Measurements from ENCODE around the gene FXR1.
"Not testable (repeated sequence)": the region's sequence is repeated elsewhere in the genome, so short reads cannot be mapped to it uniquely, and the experiment has no call there.

Gene FXR1
- 130 to 158 (median 145) reads per million in 3 donors for total RNA-seq

DNA sequence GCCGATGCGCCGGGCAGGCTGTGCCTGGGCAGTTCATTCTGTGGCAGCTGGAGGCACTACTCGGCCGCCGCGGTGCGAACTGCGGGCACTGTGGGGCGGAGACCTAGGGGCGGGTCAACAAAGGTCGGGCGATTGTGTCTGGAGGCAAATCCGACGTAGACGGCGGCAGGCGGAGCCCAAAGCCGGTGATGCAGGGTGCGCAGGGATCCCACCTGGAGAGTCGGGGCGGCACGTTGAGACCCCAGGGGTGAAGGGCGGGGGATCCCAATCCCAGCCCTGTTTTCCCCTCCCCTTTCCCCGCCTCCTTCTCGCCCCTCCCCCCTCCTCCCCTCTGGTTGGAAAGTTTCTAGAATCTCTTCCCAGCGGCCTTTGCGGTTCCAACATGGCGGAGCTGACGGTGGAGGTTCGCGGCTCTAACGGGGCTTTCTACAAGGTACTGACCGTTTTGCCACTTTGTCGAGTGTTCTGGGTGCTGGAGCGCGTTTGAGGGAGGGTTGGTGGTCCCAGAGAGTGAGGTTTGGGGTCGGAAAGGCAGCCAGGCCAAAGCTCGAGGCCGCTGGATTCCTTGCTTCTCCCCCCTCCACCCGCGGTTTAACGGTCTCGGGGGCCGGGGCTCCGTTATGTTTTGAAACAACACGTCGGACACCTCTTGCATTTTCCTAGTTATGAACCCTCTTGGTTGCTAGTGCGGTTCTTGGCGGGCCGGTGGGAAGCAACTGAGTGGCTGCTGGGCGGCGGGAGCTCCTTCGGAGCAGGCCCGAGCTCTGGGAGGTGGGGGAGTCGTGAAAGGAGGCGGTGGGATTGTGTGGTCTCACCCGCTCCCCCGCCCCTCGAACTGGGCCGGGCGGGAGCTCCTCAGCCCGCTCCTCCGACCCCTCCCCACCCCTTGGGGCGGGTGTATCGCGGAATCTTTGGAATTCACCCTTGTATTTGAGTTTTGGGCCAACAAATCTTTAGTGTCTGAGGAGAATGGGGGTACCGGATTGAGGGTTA lies at the start of gene FXR1:
Gene FXR1 (plus strand): TSS at position 367 of the 993 bp plus-strand sequence. CDS start 16 bp downstream, at position 383.
- Histone ChIP-seq H3K27ac (ENCODE audit: insufficient read depth, low read length, poor library complexity, severe bottlenecking) (peak within 1 kb of the TSS; percentile 94), H3K4me3 (ENCODE audit: insufficient read depth, low read depth, low read length, poor library complexity, severe bottlenecking) (peak within 1 kb of the TSS; percentile 90), H3K27me3 (replicated peaks; ENCODE audit: control insufficient read depth, insufficient read depth, low read length, poor library complexity, severe bottlenecking) (no peaks in the 10 kb centered on the region), H3K9me3 (ENCODE audit: control insufficient read depth, low read length) (no peaks in the 10 kb centered on the region), H3K36me3 (ENCODE audit: control insufficient read depth, insufficient read depth, low read length) (no peaks in the 10 kb centered on the region), H3K4me1 (ENCODE audit: control insufficient read depth, insufficient read depth, low read length, poor library complexity, severe bottlenecking) (peaks cover 18% of the 10 kb centered on the region)
- peak; percentile 81 to 83 (median 82) for DNase-seq

- H3K27ac ChIP-seq (ENCODE audit: insufficient read depth, low read length, poor library complexity, severe bottlenecking) = no peak overlapping the region
Observed at GRCh38 chr3:180870008-180870699, 42.3 kb upstream of the FXR1 start.

DNA sequence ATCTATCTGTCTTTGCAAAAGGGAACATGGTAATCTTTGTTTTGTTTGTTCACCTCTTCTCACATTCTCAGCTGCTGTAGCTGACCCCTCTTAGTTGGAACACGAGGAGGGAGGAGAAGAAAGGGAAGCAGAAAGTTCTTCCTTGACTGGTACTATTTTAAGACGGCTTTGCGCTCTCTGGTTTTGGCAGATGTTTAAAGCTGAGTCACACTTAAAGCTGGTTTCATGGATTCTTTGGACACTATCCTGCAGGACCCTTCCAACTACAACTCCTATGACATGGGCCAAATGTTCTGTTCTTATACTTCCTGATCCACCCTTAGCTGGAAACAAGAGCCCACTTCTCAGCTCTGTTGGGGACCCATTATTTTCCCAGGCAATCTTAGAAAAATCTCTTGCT lies 40.6 kb upstream of the FXR1 start:
- DNase-seq = no peak
- H3K36me3 ChIP-seq (ENCODE audit: control insufficient read depth, insufficient read depth, low read length) = no peaks in the 10 kb centered on the region

More at GRCh38 chr3:180870008-180870699, 42.3 kb upstream of the FXR1 start:
- no peaks in the 10 kb centered on the region for H3K36me3 ChIP-seq (ENCODE audit: control insufficient read depth, insufficient read depth, low read length)
- H3K9me3 ChIP-seq (ENCODE audit: control insufficient read depth, low read length) = no peaks in the 10 kb centered on the region
- DNase-seq = no peak
- H3K27me3 ChIP-seq (replicated peaks; ENCODE audit: control insufficient read depth, insufficient read depth, low read length, poor library complexity, severe bottlenecking) = no peaks in the 10 kb centered on the region
- no peak overlapping the region for H3K4me3 ChIP-seq (ENCODE audit: insufficient read depth, low read depth, low read length, poor library complexity, severe bottlenecking)
- H3K4me1 ChIP-seq (ENCODE audit: control insufficient read depth, insufficient read depth, low read length, poor library complexity, severe bottlenecking) = no peaks in the 10 kb centered on the region

DNA sequence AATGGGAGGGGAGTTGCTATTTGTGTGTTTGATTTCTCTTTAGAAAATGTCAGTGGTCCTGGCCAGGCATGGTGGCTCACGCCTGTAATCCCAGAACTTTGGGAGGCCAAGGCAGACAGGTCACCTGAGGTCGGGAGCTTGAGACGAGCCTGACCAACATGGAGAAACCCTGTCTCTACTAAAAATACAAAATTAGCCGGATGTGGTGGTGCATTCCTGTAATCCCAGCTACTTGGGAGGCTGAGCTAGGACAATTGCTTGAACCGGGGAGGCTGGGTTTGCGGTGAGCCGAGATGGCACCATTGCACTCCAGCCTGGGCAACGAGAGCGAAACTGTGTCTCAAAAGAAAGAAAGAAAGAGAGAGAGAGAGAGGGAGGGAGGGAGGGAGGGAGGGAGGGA lies 40.0 kb upstream of the FXR1 start:
- H3K4me1 ChIP-seq (ENCODE audit: control insufficient read depth, insufficient read depth, low read length, poor library complexity, severe bottlenecking); H3K27me3 ChIP-seq (replicated peaks; ENCODE audit: control insufficient read depth, insufficient read depth, low read length, poor library complexity, severe bottlenecking); H3K36me3 ChIP-seq (ENCODE audit: control insufficient read depth, insufficient read depth, low read length); H3K4me3 ChIP-seq (ENCODE audit: insufficient read depth, low read depth, low read length, poor library complexity, severe bottlenecking); DNase-seq; H3K9me3 ChIP-seq (ENCODE audit: control insufficient read depth, low read length); H3K27ac ChIP-seq (ENCODE audit: insufficient read depth, low read length, poor library complexity, severe bottlenecking): not testable (repeated sequence)

More for the DNA sequence above, 40.6 kb upstream of the FXR1 start:
- no peaks in the 10 kb centered on the region for H3K4me1 ChIP-seq (ENCODE audit: control insufficient read depth, insufficient read depth, low read length, poor library complexity, severe bottlenecking)
- no peak overlapping the region for H3K27ac ChIP-seq (ENCODE audit: insufficient read depth, low read length, poor library complexity, severe bottlenecking)
- H3K9me3 ChIP-seq (ENCODE audit: control insufficient read depth, low read length) = no peaks in the 10 kb centered on the region
- H3K27me3 ChIP-seq (replicated peaks; ENCODE audit: control insufficient read depth, insufficient read depth, low read length, poor library complexity, severe bottlenecking) = no peaks in the 10 kb centered on the region
- no peak overlapping the region for H3K4me3 ChIP-seq (ENCODE audit: insufficient read depth, low read depth, low read length, poor library complexity, severe bottlenecking)

DNA sequence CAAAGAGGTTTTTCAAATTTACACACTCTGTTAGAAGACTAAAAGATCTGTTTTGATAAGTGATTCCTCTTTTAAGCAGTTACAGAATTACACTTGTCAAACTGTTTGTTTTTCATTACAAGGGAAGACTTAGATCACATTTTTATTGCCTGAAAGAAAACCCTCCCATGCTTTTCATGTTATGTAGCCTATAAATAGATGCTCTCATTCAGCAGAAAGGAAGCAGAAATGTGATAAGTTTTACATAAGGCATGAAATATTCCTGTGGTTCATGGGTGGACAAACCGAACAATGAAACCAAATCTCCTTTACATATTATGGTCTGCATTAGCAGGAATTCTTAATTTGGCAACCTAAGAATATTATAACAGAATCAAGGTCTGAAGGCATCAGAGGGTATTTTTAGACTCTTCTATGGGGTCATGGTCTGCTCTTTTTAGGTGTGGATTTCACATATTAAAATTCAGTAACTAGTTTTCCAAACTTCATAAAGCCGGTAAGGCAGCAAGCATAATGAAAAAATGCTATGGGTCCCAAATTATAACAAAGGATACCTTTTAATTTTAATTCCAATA lies 37.3 kb upstream of the FXR1 start:
- no peak overlapping the region for H3K27ac ChIP-seq (ENCODE audit: insufficient read depth, low read length, poor library complexity, severe bottlenecking)
- H3K4me1 ChIP-seq (ENCODE audit: control insufficient read depth, insufficient read depth, low read length, poor library complexity, severe bottlenecking) = no peaks in the 10 kb centered on the region
- no peak overlapping the region for H3K4me3 ChIP-seq (ENCODE audit: insufficient read depth, low read depth, low read length, poor library complexity, severe bottlenecking)
- H3K9me3 ChIP-seq (ENCODE audit: control insufficient read depth, low read length) = no peaks in the 10 kb centered on the region
- no peak for DNase-seq
- H3K36me3 ChIP-seq (ENCODE audit: control insufficient read depth, insufficient read depth, low read length) = no peaks in the 10 kb centered on the region
- no peaks in the 10 kb centered on the region for H3K27me3 ChIP-seq (replicated peaks; ENCODE audit: control insufficient read depth, insufficient read depth, low read length, poor library complexity, severe bottlenecking)

DNA sequence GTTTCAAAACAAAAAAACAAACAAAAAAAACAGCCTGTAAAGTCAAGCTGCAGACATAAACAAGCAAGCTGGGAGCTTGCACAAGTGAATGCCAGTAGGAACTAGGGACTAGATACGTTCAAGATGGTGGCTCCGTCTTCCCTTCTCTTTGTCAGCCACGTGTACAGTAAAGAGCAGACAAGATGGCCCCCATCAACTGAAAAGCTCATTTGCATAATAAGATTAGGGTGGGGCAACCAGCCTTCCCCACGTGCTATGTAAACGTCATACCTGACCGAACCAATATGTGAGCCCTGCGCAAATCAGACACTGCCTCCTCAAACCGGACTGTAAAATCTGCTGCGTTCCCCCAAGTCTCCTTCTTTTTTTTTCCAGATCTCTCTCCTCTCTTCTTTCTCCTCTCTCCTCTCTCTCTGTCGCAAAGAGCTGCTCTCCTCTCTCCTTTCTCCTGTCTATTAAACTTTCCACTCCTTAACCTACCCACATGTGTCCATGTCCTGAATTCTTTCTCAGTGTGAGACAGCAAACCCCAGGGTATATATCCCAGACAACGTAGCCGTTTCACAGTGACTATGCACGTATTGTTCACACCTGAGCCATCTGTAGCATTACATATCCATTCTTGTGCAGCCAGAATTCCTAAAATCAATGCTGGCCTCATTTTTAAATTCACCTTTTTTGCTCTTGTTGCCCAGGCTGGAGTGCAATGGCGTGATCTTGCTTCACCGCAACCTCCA lies 31.2 kb upstream of the FXR1 start:
- DNase-seq = no peak
- H3K4me1 ChIP-seq (ENCODE audit: control insufficient read depth, insufficient read depth, low read length, poor library complexity, severe bottlenecking) = no peaks in the 10 kb centered on the region
- no peak overlapping the region for H3K27ac ChIP-seq (ENCODE audit: insufficient read depth, low read length, poor library complexity, severe bottlenecking)
- no peaks in the 10 kb centered on the region for H3K27me3 ChIP-seq (replicated peaks; ENCODE audit: control insufficient read depth, insufficient read depth, low read length, poor library complexity, severe bottlenecking)
- H3K36me3 ChIP-seq (ENCODE audit: control insufficient read depth, insufficient read depth, low read length) = no peaks in the 10 kb centered on the region
- no peaks in the 10 kb centered on the region for H3K9me3 ChIP-seq (ENCODE audit: control insufficient read depth, low read length)
- H3K4me3 ChIP-seq (ENCODE audit: insufficient read depth, low read depth, low read length, poor library complexity, severe bottlenecking) = no peak overlapping the region

- Histone ChIP-seq H3K4me1 (ENCODE audit: control insufficient read depth, insufficient read depth, low read length, poor library complexity, severe bottlenecking) (no peaks in the 10 kb centered on the region), H3K4me3 (ENCODE audit: insufficient read depth, low read depth, low read length, poor library complexity, severe bottlenecking) (no peak overlapping the region), H3K27me3 (replicated peaks; ENCODE audit: control insufficient read depth, insufficient read depth, low read length, poor library complexity, severe bottlenecking) (no peaks in the 10 kb centered on the region), H3K27ac (ENCODE audit: insufficient read depth, low read length, poor library complexity, severe bottlenecking) (no peak overlapping the region), H3K9me3 (ENCODE audit: control insufficient read depth, low read length) (no peaks in the 10 kb centered on the region), H3K36me3 (ENCODE audit: control insufficient read depth, insufficient read depth, low read length) (no peaks in the 10 kb centered on the region)
- no peak for DNase-seq
Observed at GRCh38 chr3:180882115-180882514, 30.4 kb upstream of the FXR1 start.

GRCh38 chr3:180888992-180889560 lies 23.4 kb upstream of the FXR1 start:
- no peaks in the 10 kb centered on the region for H3K4me1 ChIP-seq (ENCODE audit: control insufficient read depth, insufficient read depth, low read length, poor library complexity, severe bottlenecking)
- no peaks in the 10 kb centered on the region for H3K9me3 ChIP-seq (ENCODE audit: control insufficient read depth, low read length)
- H3K27me3 ChIP-seq (replicated peaks; ENCODE audit: control insufficient read depth, insufficient read depth, low read length, poor library complexity, severe bottlenecking) = no peaks in the 10 kb centered on the region
- H3K27ac ChIP-seq (ENCODE audit: insufficient read depth, low read length, poor library complexity, severe bottlenecking) = no peak overlapping the region
- H3K4me3 ChIP-seq (ENCODE audit: insufficient read depth, low read depth, low read length, poor library complexity, severe bottlenecking) = no peak overlapping the region
- no peak for DNase-seq
- no peaks in the 10 kb centered on the region for H3K36me3 ChIP-seq (ENCODE audit: control insufficient read depth, insufficient read depth, low read length)

- no peaks in the 10 kb centered on the region for H3K9me3 ChIP-seq (ENCODE audit: control insufficient read depth, low read length)
- H3K4me1 ChIP-seq (ENCODE audit: control insufficient read depth, insufficient read depth, low read length, poor library complexity, severe bottlenecking) = no peaks in the 10 kb centered on the region
- H3K4me3 ChIP-seq (ENCODE audit: insufficient read depth, low read depth, low read length, poor library complexity, severe bottlenecking) = no peak overlapping the region
- H3K27ac ChIP-seq (ENCODE audit: insufficient read depth, low read length, poor library complexity, severe bottlenecking) = no peak overlapping the region
- H3K36me3 ChIP-seq (ENCODE audit: control insufficient read depth, insufficient read depth, low read length) = no peaks in the 10 kb centered on the region
- DNase-seq = no peak
- H3K27me3 ChIP-seq (replicated peaks; ENCODE audit: control insufficient read depth, insufficient read depth, low read length, poor library complexity, severe bottlenecking) = no peaks in the 10 kb centered on the region
Observed at GRCh38 chr3:180898572-180898971, 13.9 kb upstream of the FXR1 start.

All from effector memory CD4-positive, alpha-beta T cell (primary cell).